Psoas muscle (tissue), 8 donors: ENCODE results near the gene CCDC184. TPM values are rescaled to one million over a fixed set of nuclear protein-coding genes. Genes with fewer than 3 reads are reported as not detected.
A peak's percentile ranks its signal among the peaks of the same experiment; 100 is the strongest.

Source experiments
- ATAC-seq, 4 donors: fragments of 200-7000 bp; cut with Tn5 transposase; one replicate each; pipeline ENCODE4 v1.9.1; 2020; ENCODE audit warnings: moderate library complexity in 3 of 4, mild to moderate bottlenecking in 2 of 4
- DNase-seq, 2 donors: peaks; one replicate each; pipeline ENCODE4 v3.0.0-alpha.2; 2020
- H3K27ac ChIP-seq: fragments of 200-600 bp; one replicate; pipeline ENCODE4 v1.8.0; 2022
- H3K27me3 ChIP-seq, 3 donors: fragments of 200-600 bp in 1 of 3; one replicate each; pipeline versions ENCODE4 v1.6.1 to v1.8.0; 2013 to 2022; ENCODE audit warnings: low read length in 2 of 3, mild to moderate bottlenecking in 2 of 3, moderate library complexity in 1 of 3; ENCODE audit not compliant: insufficient read depth in 3 of 3
- H3K36me3 ChIP-seq, 2 donors: fragments of 200-600 bp in 1 of 2; one replicate each; pipeline versions ENCODE4 v1.6.1 to v1.8.0; 2013 to 2022; ENCODE audit warnings: low read depth in 1 of 2, mild to moderate bottlenecking in 1 of 2, moderate library complexity in 1 of 2; ENCODE audit not compliant: insufficient read depth in 1 of 2
- H3K4me1 ChIP-seq: fragments of 200-600 bp; one replicate; pipeline ENCODE4 v1.8.0; 2022
- H3K4me3 ChIP-seq: fragments of 200-600 bp; one replicate; pipeline ENCODE4 v1.8.0; 2022; ENCODE audit warnings: mild to moderate bottlenecking
- H3K9me3 ChIP-seq: fragments of 200-600 bp; one replicate; pipeline ENCODE4 v1.8.0; 2022
- whole genome bisulfite sequencing, 3 donors: extraction: QIAGEN DNeasy Blood & Tissue Kit; methylation state at CpG; one replicate each; pipeline versions ENCODE4 v1.1.6 to v1.1.7; 2013; 5-methylcytosine and 5-hydroxymethylcytosine counted together
- intact Hi-C, 2 donors: fragments of 100-400 bp; cut with DNase I; formaldehyde crosslinking; loops; one replicate each; pipeline versions ENCODE4 v1.11.0 to v1.14.2; 2022
- polyA plus RNA-seq, 3 donors: library from polyadenylated mRNA; stranded (reverse); fragments of 200-250 nt; gene quantifications; one replicate each; pipeline ENCODE4 v1.2.3, GENCODE V29; 2013
- total RNA-seq, 4 donors: library from RNA; stranded (reverse); fragmentation: NEBNext Ultra II Directional in 2 of 4; extraction: Animal tissue kit (Norgen Biotek cat#: 25700) in 2 of 4; gene quantifications; one replicate each; pipeline versions ENCODE4 v1.2.1 to v1.2.4, GENCODE V29; 2021 to 2023
- TF ChIP-seq, protein P1 (sequence below): fragments of 200-600 bp; IDR thresholded peaks from one replicate; pipeline ENCODE4 v1.8.0; 2022; ENCODE audit warnings: antibody characterized with exemption
- donor health status: healthy with polysubstance abuse.
- donor health status: DM: no; HTN: no; CAD: no; lungs with moderate emphysema.
- donor health status: Bipolar disorder and iron deficiency.
- donor health status: healthy.
- donor health status: DM: yes; HTN: yes; CAD: no.
- donor health status: DM: no; HTN: no; CAD: no.
- donor health status: DM: no; HTN: no; CAD: no.
- donor health status: DM: yes; HTN: yes; CAD: no.

The CCDC184 gene
- total and polyA plus RNA-seq, 7 donors: 0.16 to 0.84 (median 0.49) TPM

DNA sequence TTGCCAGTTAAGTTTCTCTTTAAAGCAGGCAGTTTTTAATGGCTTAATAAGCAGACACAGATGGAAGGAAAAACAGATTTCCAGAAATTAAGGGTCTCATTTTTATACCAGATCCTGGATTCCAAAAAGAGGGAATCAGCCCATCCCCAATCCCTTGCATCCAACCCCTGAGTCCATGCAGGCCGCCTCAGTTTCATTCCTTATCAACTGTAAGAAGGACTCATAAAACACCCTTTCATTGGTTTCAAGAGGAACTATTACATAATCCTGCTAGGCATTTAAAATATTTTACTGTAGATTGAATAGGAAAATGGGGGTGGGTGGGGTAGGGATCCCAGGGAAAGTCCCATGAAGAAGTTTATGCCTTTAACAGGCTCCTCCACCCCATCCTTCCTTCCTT is 9.4 kb downstream of the CCDC184 start:
- DNase-seq (no peak), ATAC-seq (no peak)
- Histone ChIP-seq H3K4me3 (no peak overlapping the region), H3K27me3 (no peaks in the 10 kb centered on the region), H3K4me1 (peaks cover 8% of the 10 kb centered on the region), H3K27ac (no peak overlapping the region), H3K36me3 (no peaks in the 10 kb centered on the region), H3K9me3 (no peaks in the 10 kb centered on the region)
- WGBS, 3 donors: 93 to 99% (median 96%) methylated on average over 1 of the region's 1 CpG
- intact Hi-C loops: no loop called here
- TF ChIP-seq, protein P1, sequence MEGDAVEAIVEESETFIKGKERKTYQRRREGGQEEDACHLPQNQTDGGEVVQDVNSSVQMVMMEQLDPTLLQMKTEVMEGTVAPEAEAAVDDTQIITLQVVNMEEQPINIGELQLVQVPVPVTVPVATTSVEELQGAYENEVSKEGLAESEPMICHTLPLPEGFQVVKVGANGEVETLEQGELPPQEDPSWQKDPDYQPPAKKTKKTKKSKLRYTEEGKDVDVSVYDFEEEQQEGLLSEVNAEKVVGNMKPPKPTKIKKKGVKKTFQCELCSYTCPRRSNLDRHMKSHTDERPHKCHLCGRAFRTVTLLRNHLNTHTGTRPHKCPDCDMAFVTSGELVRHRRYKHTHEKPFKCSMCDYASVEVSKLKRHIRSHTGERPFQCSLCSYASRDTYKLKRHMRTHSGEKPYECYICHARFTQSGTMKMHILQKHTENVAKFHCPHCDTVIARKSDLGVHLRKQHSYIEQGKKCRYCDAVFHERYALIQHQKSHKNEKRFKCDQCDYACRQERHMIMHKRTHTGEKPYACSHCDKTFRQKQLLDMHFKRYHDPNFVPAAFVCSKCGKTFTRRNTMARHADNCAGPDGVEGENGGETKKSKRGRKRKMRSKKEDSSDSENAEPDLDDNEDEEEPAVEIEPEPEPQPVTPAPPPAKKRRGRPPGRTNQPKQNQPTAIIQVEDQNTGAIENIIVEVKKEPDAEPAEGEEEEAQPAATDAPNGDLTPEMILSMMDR: no peak

DNA sequence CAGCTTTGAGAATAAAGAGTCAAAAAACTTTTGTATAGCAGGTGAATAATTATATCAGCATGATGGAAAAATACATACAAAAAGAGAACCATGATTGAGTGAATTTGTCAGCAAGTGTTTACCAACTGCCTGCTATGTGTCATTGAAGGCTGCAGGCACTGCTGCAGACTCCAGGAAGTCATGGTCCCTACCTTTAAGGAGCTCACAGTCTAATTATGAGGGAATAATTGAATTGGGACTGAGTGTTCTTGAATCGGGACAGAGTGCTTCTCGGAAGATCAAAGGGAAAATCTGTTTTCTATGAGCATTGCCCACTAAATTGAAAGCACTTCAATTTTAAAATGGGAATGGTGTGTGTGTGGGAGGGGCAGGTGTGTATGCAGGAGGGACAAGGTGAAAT is 10.2 kb downstream of the CCDC184 start:
- 60 to 67% (median 62%) methylated on average over 2 of the region's 2 CpGs for WGBS, 3 donors

DNA sequence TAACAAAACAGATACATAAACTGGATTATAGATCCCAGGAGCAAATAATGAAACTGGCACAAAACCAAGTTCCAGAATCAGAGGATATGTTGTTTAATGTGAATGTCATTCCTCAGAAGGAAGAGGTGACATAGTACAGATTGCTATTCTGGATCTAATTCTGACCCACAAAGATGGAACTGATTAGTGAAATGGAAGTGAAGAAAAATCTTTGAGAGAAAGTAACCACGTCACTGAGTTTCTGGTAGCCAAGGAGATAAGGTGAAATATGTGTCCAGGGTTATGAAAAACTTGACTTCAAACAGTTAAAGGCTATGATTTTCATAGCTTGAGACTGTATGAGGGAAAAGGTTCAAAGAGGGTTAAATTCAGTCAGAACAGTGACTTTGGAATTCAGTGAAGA is 11.4 kb downstream of the CCDC184 start:
- Histone ChIP-seq H3K27ac (no peak overlapping the region), H3K4me1 (peaks cover 17% of the 10 kb centered on the region), H3K9me3 (no peaks in the 10 kb centered on the region), H3K27me3 (no peaks in the 10 kb centered on the region), H3K4me3 (no peak overlapping the region), H3K36me3 (no peaks in the 10 kb centered on the region)
- WGBS, 3 donors: 77 to 86% (median 84%) methylated on average over 1 of the region's 1 CpG
- intact Hi-C loops: no loop called here
- ATAC-seq: no peak
- TF ChIP-seq, protein P1: no peak
- no peak for DNase-seq

More for the DNA sequence above, 10.2 kb downstream of the CCDC184 start:
- Histone ChIP-seq H3K36me3 (no peaks in the 10 kb centered on the region), H3K4me3 (no peak overlapping the region), H3K27me3 (no peaks in the 10 kb centered on the region), H3K27ac (no peak overlapping the region), H3K9me3 (no peaks in the 10 kb centered on the region), H3K4me1 (peaks cover 8% of the 10 kb centered on the region)
- intact Hi-C loops: no loop called here
- ATAC-seq (no peak), DNase-seq (no peak)
- TF ChIP-seq, protein P1: no peak

DNA sequence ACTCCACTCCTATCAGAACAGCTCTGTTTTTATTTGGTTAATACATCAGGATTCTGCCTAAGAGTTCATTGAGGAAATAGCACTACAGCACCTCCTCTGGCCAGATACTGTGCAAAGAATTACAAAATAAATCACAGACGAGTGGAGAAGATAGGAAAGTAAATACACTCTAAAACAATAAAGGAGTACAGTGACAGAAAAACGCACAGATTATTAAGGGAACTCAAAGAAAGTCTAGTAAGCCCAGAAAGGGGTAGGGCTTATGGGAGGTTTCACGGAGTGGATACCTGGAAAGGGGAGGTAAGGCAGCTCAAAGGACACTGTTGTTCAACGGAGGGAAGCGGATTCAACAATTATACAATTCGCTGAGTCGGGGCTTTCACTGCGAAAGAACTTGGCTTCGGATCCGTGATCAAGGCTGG is 14.1 kb downstream of the CCDC184 start:
- TF ChIP-seq, protein P1: peak; percentile 45
- intact Hi-C loops: no loop called here
- WGBS, 3 donors: 0% methylated on average over 10 of the region's 10 CpGs

More for the DNA sequence above, 14.1 kb downstream of the CCDC184 start:
- Histone ChIP-seq H3K27me3 (no peaks in the 10 kb centered on the region), H3K27ac (peak overlapping the region; percentile 96), H3K4me3 (peak overlapping the region; percentile 74), H3K36me3 (no peaks in the 10 kb centered on the region), H3K4me1 (peaks cover 25% of the 10 kb centered on the region), H3K9me3 (no peaks in the 10 kb centered on the region)
- ATAC-seq (peak; percentile 19 to 44 (median 31)), DNase-seq (no peak)
